GM23248 (cell line): ENCODE data around the gene NUDT4. TPM values are rescaled to one million over a fixed set of nuclear protein-coding genes. Genes with fewer than 3 reads are reported as not detected.

Source experiments
- DNase-seq: peaks from one replicate; pipeline ENCODE4 v3.0.0-alpha.2; 2015
- H2AFZ ChIP-seq: fragments of 200-600 bp; sonication (generic); 2 replicates; pipeline ENCODE4 v1.6.1; 2016; ENCODE audit warnings: antibody characterized with exemption
- H3F3A ChIP-seq: fragments of 200-600 bp; sonication (generic); 2 replicates; pipeline ENCODE4 v1.6.1; 2016; ENCODE audit warnings: mild to moderate bottlenecking, antibody characterized with exemption, mixed run types; ENCODE audit not compliant: insufficient read depth
- H3K27ac ChIP-seq: fragments of 200-600 bp; sonication (generic); 2 replicates; pipeline ENCODE4 v1.5.1; 2016; ENCODE audit warnings: mild to moderate bottlenecking
- H3K27me3 ChIP-seq: fragments of 200-600 bp; sonication (generic); replicated peaks from 2 replicates; pipeline ENCODE4 v1.6.1; 2016; ENCODE audit warnings: mild to moderate bottlenecking; ENCODE audit not compliant: insufficient read depth
- H3K36me3 ChIP-seq: fragments of 200-600 bp; sonication (generic); 2 replicates; pipeline ENCODE4 v1.6.1; 2016; ENCODE audit warnings: low read depth, mild to moderate bottlenecking
- H3K4me1 ChIP-seq: fragments of 200-600 bp; sonication (generic); 2 replicates; pipeline ENCODE4 v1.6.1; 2016; ENCODE audit warnings: mild to moderate bottlenecking; ENCODE audit not compliant: insufficient read depth
- H3K4me2 ChIP-seq: fragments of 200-600 bp; sonication (generic); one replicate; pipeline ENCODE4 v1.6.1; 2016; ENCODE audit warnings: mild to moderate bottlenecking; ENCODE audit not compliant: unreplicated experiment
- H3K4me3 ChIP-seq: fragments of 200-600 bp; sonication (generic); 2 replicates; pipeline ENCODE4 v1.5.1; 2016; ENCODE audit warnings: mild to moderate bottlenecking
- H3K79me2 ChIP-seq: fragments of 200-600 bp; sonication (generic); 2 replicates; pipeline ENCODE4 v1.6.1; 2016; ENCODE audit warnings: mild to moderate bottlenecking; ENCODE audit not compliant: insufficient read depth
- H3K9ac ChIP-seq: fragments of 200-600 bp; sonication (generic); 2 replicates; pipeline ENCODE4 v1.6.1; 2016; ENCODE audit warnings: mild to moderate bottlenecking
- H3K9me2 ChIP-seq: fragments of 200-600 bp; sonication (generic); 2 replicates; pipeline ENCODE4 v1.6.1; 2016; ENCODE audit warnings: mixed run types, mild to moderate bottlenecking, moderate library complexity; ENCODE audit not compliant: insufficient read depth
- H3K9me3 ChIP-seq: fragments of 200-600 bp; sonication (generic); one replicate; pipeline ENCODE4 v1.6.1; 2017; ENCODE audit warnings: low read depth
- H4K20me1 ChIP-seq: fragments of 200-600 bp; sonication (generic); 2 replicates; pipeline ENCODE4 v1.6.0; 2016; ENCODE audit not compliant: insufficient read depth
- EZH2 ChIP-seq: fragments of 200-600 bp; sonication (generic); IDR thresholded peaks from 2 replicates; pipeline ENCODE4 v1.6.1; 2018; ENCODE audit warnings: antibody characterized with exemption, mild to moderate bottlenecking; ENCODE audit not compliant: insufficient read depth, poor library complexity, severe bottlenecking
- EZH2phosphoT487 ChIP-seq: fragments of 200-600 bp; sonication (generic); IDR thresholded peaks from 2 replicates; pipeline ENCODE4 v1.6.1; 2018; ENCODE audit warnings: antibody characterized with exemption, moderate library complexity, mild to moderate bottlenecking, low read depth; ENCODE audit not compliant: insufficient read depth
- WGBS, 2 experiments: methylation state at CpG; one replicate each; pipeline ENCODE4 v1.1.6; 2015 to 2017; ENCODE audit warnings: low lambda C conversion rate in 2 of 2, low coverage in 1 of 2; ENCODE audit errors: missing lambda C conversion rate in 2 of 2; 5-methylcytosine and 5-hydroxymethylcytosine counted together
- in situ Hi-C: fragments of 300-500 bp; cut with MboI; formaldehyde crosslinking; loops from 2 replicates; pipeline ENCODE4 v1.15.0; 2020
- polyA plus RNA-seq: library from polyadenylated mRNA; unstranded; fragments of >200 nt; fragmentation: Nextera tagmentation; extraction: Ambion mirVana; gene quantifications from 2 replicates; pipeline ENCODE4 v1.2.1, GENCODE V29; 2016
- total RNA-seq: library from RNA; depleted of rRNA; stranded (reverse); fragments of >200 nt; shearing (Covaris generic); gene quantifications from 2 replicates; pipeline ENCODE4 v1.2.3, GENCODE V29; 2014

Gene NUDT4
- total and polyA plus RNA-seq, 2 experiments from 2014 or later, result 37.2 to 47.8 TPM

GRCh38 chr12:93336291-93336741 lies 41.4 kb upstream of the NUDT4 start:
- Histone ChIP-seq H3K9me2 (no peaks in the 10 kb centered on the region), H3K9me3 (no peaks in the 10 kb centered on the region), H3K4me2 (no peak overlapping the region), H3K79me2 (no peaks in the 10 kb centered on the region), H3K4me3 (no peak overlapping the region), H3K4me1 (no peaks in the 10 kb centered on the region), H3K27ac (no peak overlapping the region), H3K36me3 (no peaks in the 10 kb centered on the region), H3K9ac (no peak overlapping the region), H3F3A (no peaks in the 10 kb centered on the region), H2AFZ (no peak overlapping the region), H3K27me3 (no peaks in the 10 kb centered on the region), H4K20me1 (no peaks in the 10 kb centered on the region)
- TF ChIP-seq EZH2, result no peak
- no peak for TF ChIP-seq EZH2phosphoT487
- DNase-seq, result no peak
- in situ Hi-C loops, result no loop called here
- WGBS, 2 experiments, result 83 to 88% methylated on average over 4 of the region's 4 CpGs

DNA sequence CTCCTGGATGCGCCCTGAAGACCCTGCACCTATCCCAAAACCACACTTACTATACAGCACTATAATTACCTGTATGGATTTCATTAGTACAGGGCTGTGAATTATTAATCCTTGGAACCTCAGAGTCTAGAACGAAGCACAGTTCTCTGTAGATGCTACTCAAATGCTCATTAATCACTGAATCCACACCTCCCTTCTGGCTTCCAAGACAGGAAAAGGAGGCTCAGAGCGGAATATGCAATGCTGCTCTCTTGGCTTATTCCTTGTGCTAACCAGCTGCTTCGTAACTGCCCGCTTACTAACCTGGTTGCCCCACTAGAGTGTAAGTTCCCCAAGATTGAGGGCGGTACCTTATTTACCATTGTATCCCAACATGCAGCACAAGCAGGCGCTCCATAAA lies 39.1 kb upstream of the NUDT4 start:
- no peak for DNase-seq
- no peak overlapping the region for H3K9ac ChIP-seq
- no peaks in the 10 kb centered on the region for H3K9me3 ChIP-seq
- no peaks in the 10 kb centered on the region for H3K9me2 ChIP-seq
- no peaks in the 10 kb centered on the region for H3K36me3 ChIP-seq
- WGBS, 2 experiments, result 92 to 93% methylated on average over 7 of the region's 7 CpGs
- in situ Hi-C loops, result no loop called here
- H3K27me3 ChIP-seq, result no peaks in the 10 kb centered on the region
- H3F3A ChIP-seq, result no peaks in the 10 kb centered on the region
- no peak for TF ChIP-seq EZH2phosphoT487
- TF ChIP-seq EZH2, result no peak
- no peak overlapping the region for H2AFZ ChIP-seq
- no peaks in the 10 kb centered on the region for H3K4me1 ChIP-seq
- H3K4me2 ChIP-seq, result no peak overlapping the region
- no peaks in the 10 kb centered on the region for H4K20me1 ChIP-seq
- no peaks in the 10 kb centered on the region for H3K79me2 ChIP-seq
- H3K27ac ChIP-seq, result no peak overlapping the region
- H3K4me3 ChIP-seq, result no peak overlapping the region

DNA sequence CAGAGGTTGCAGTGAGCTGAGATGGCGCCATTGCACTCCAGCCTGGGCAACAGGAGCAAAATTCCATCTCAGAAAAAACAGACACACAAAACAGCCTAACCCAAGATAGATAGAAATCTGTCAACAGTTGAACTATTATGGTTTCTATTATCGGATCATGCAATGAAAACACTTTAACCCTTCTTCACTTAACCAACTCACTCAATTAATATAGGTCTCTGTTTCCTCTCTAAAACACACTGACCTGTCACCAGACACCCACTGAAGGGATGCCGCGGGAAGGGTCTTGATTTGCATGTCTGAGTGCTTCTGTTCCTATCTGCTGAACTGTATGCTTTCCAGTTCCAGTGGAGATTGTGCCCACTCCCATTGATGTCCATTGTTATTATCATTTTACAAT lies 38.0 kb upstream of the NUDT4 start:
- Histone ChIP-seq H3K36me3 (no peaks in the 10 kb centered on the region), H2AFZ (no peak overlapping the region), H3K4me1 (no peaks in the 10 kb centered on the region), H3K27me3 (no peaks in the 10 kb centered on the region), H3K4me2 (no peak overlapping the region), H3K9me3 (no peaks in the 10 kb centered on the region), H3K4me3 (no peak overlapping the region), H3K9me2 (no peaks in the 10 kb centered on the region), H3K79me2 (no peaks in the 10 kb centered on the region), H3K9ac (no peak overlapping the region), H3F3A (no peaks in the 10 kb centered on the region), H4K20me1 (no peaks in the 10 kb centered on the region), H3K27ac (no peak overlapping the region)
- no peak for DNase-seq
- WGBS, 2 experiments, result 84 to 89% methylated on average over 4 of the region's 4 CpGs
- in situ Hi-C loops, result no loop called here
- no peak for TF ChIP-seq EZH2
- no peak for TF ChIP-seq EZH2phosphoT487

DNA sequence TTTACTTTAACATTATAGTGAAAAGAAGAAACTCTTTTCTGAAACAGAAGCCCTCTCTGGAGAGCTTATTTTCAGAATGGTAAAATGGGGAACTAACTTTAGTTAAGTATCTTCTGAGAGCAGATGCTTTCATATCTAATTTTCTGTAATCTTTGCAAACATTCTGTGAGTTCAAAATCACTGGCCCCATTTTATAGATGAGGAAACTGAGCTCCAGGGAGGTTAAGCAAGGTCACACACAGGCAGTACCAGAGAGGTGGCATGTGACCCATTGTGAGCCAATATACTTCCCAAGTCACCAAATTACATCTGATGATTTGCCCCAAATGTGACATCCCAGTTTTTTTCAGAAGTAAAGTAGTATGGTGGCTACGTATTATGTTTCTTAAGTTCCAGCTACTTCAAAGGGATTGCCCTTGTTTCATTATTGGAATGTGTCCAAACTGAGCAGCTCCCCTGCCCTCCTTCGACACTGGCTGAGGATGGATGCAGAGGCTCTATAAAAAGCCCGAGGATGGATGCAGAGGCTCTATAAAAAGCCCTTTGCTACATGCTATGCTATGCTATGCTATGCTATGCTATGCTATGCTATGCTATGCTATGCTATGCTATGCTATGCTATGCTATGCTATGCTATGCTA lies 36.2 kb upstream of the NUDT4 start:
- H4K20me1 ChIP-seq, result no peaks in the 10 kb centered on the region
- H3K9me3 ChIP-seq, result no peaks in the 10 kb centered on the region
- H3K4me3 ChIP-seq, result no peak overlapping the region
- H2AFZ ChIP-seq, result no peak overlapping the region
- no peaks in the 10 kb centered on the region for H3K4me1 ChIP-seq
- no peaks in the 10 kb centered on the region for H3K79me2 ChIP-seq
- no peak for TF ChIP-seq EZH2phosphoT487
- no peak for TF ChIP-seq EZH2
- H3K36me3 ChIP-seq, result no peaks in the 10 kb centered on the region
- H3K9me2 ChIP-seq, result no peaks in the 10 kb centered on the region
- no peak overlapping the region for H3K27ac ChIP-seq
- H3K4me2 ChIP-seq, result no peak overlapping the region
- H3K9ac ChIP-seq, result no peak overlapping the region
- no peaks in the 10 kb centered on the region for H3F3A ChIP-seq
- DNase-seq, result no peak
- 35 to 47% methylated on average over 3 of the region's 3 CpGs for WGBS, 2 experiments
- in situ Hi-C loops, result no loop called here
- no peaks in the 10 kb centered on the region for H3K27me3 ChIP-seq
